HG02943 (cell line): ENCODE measurements around the gene DNAAF1.

ENCODE experiments used
- ATAC-seq: cut with Tn5 transposase; IDR thresholded peaks from one replicate; pipeline ENCODE4 v1.9.1; 2021; ENCODE audit warnings: mild to moderate bottlenecking, low read depth, moderate library complexity; ENCODE audit not compliant: unreplicated experiment

Gene DNAAF1

DNA sequence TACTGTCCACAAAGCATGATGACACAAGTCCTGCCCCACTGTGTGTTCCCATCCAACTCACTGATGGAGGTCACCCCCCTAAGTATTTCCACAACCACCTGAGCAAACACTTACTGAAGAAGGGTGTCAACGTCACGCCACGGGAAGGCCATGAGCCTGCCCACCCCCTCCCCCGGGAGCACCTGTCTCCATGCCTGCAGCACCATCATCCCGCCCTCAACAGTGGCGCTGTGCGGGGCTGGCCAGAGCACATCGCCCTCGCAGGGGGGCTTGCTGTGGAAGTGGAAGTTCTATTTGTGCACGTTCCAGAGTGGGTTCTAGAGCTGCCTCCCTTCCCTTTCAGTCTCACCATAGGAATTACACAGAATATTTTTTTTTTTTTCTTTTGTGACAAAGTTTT is 24.1 kb upstream of the DNAAF1 start:
- ATAC-seq = no peak

- no peak for ATAC-seq
These were observed 20.6 kb upstream of the DNAAF1 start for GRCh38 chr16:84124257-84125073.

DNA sequence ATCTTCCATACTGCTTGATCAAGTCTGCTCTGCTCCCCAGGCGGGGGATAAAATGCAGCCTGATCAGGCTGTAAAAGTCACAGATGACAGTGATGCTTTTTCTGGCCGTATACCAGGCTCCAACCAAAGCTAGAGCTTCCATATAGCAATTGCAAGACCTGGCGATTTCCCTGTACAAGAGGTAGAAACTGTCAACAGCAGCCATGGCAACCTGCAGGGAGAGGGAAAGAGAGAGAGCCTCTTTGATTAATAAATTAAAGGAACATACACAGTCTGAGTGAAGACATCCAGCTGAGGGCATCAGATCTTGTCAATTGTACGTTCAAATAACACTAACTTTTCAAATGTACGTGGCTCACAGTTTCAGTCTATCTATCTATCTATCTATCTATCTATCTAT is 14.0 kb upstream of the DNAAF1 start:
- ATAC-seq = no peak

- no peak for ATAC-seq
These were observed 12.4 kb upstream of the DNAAF1 start for GRCh38 chr16:84132527-84133285.

GRCh38 chr16:84136331-84137125 is 8.6 kb upstream of the DNAAF1 start:
- no peak for ATAC-seq

- no peak for ATAC-seq
These were observed 7.8 kb upstream of the DNAAF1 start for GRCh38 chr16:84137287-84137686.

GRCh38 chr16:84137769-84138357 is 7.2 kb upstream of the DNAAF1 start:
- ATAC-seq = no peak

DNA sequence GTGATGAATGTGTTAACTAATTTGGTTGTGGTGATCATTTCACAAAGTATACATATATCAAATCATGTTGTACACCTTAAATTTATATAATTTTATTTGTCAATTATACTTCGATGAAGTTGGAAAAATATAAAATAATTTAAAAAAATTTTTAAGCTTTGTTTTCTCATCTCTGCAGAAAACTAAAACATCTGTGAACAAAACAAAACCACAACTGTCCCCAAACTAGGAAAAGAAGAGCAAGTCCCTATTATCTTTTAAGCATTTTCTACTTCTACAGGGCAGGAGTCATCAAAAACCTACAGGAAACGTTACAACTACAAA is 6.6 kb upstream of the DNAAF1 start:
- ATAC-seq = no peak

GRCh38 chr16:84138824-84139627 is 6.1 kb upstream of the DNAAF1 start:
- no peak for ATAC-seq

GRCh38 chr16:84139628-84140258 is 5.4 kb upstream of the DNAAF1 start:
- ATAC-seq = no peak

DNA sequence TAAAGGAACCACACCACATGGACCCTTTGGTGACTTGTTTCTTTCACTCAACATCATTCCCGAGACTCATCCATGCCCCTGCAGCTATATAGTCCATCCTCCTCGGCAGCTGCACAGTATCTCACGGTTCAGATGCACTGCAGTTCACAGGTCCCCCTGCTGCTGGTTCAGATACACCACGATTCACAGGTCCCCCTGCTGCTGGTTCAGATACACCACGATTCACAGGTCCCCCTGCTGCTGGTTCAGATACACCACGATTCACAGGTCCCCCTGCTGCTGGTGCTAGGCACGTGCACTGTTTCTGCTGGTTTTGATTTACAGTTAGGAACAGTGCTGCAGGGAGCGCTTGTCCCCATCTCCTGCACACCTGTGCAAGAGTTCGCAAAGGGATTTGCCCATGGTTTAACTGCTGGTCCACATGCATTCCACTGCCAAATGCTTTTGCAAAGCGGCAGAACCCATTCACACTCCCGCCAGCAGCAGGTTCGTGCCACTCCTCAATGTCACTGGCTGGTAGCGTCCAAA is 3.9 kb upstream of the DNAAF1 start:
- ATAC-seq = no peak

DNA sequence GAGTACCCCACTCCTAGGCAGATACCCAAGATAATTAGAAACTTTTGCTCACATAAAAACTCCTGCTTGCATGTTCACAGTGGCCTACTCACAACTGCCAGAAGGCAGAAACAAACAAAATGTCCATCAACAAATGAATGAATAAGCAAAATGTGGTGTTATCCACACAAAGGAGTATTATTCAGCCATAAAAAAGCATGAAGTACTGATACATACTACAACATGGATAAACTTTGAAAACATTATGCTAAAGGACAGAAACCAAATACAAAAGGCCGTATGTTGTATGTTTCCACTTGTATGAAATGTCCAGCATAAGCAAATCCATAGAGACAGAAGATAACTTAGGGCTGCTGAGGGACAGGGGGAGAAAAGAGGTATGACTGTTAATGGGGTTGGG is 2.0 kb upstream of the DNAAF1 start:
- ATAC-seq = no peak

- no peak for ATAC-seq
These were observed 1.3 kb upstream of the DNAAF1 start for GRCh38 chr16:84143784-84144199.

DNA sequence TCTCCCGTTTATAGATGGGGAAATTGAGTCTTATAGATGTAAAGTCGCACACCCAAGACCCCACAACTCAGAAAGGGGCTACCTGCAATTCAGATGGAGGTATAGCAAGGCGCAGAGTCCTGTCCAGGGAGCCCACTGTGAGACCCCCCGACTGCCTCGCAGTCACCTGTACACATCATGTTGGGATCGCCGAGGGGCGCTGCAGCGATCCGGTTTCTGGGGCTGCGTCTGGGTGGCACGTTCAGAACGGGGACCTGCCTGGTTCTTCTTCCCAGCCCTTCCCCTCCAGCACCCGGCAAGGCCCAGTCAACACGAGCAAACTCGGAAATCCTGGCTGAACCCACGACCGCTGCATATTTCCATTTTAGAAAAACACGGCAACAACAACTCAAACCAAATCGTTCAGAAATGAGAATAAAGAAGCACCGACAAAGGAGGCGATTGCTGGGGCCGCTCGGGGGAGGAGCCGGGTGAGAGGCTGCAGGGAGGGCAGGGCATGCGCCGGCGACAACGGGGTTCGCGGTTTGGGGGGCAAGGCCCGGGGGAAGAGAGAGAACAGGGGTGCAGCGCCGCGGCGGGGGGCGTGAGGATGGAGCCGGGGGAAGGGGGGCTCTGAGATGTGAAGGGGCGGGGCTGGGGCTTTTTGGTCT is 774 bp upstream of the DNAAF1 start:
- peak; percentile 34 for ATAC-seq

DNA sequence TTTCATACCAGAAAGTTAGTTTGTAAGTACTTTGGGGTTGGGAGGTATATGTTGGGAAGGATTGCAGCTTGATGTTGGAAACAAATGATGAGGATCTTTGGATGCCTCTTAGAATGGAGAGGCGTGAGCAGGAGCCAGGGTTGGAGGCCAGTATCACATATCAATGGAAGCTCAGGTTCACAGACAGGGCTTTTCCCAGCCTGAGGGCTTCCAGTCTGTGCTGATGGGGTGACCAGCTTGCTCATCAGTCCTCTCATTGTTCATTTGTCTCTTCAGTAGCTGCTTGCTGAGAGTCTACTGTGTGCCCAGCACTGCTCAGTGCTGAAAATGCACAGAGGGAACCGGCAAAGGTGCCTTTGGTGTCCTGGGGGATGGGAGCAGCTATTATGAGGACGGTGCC is 5.8 kb downstream of the DNAAF1 start:
- ATAC-seq = no peak

GRCh38 chr16:84153660-84154214 is 8.6 kb downstream of the DNAAF1 start:
- no peak for ATAC-seq

GRCh38 chr16:84155226-84155625 is 10.1 kb downstream of the DNAAF1 start:
- no peak for ATAC-seq

DNA sequence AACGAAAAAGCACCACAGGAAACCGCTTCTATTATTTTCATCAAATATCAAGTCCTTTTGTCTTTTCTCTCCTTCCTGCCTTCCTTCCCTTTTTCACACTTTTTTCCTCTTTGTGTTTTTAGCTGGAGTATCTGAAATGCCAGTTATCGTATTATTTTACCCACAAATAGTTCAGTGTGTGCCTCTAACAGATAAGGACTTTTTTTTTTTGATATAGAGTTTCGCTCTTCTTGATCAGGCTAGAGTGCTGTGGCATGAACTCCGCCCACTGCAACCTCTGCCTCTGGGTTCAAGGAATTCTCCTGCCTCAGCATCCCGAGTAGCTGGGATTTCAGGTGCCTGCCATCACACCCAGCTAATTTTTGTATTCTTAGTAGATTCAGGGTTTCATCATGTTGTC is 10.7 kb downstream of the DNAAF1 start:
- no peak for ATAC-seq
